HepG2 (cell line): ENCODE data around the gene TMEM87A.

Source experiments
- CTCF ChIP-seq: sonication (generic); formaldehyde crosslinking; IDR thresholded peaks from 2 replicates; pipeline ENCODE4 v1.5.0; 2020; ENCODE audit warnings: mild to moderate bottlenecking, missing genetic modification reagents, moderate library complexity
- ZNF687 ChIP-seq: sonication (generic); formaldehyde crosslinking; IDR thresholded peaks from 2 replicates; pipeline ENCODE4 v1.5.1; 2020; ENCODE audit warnings: mild to moderate bottlenecking, missing genetic modification reagents, moderate library complexity

DNA sequence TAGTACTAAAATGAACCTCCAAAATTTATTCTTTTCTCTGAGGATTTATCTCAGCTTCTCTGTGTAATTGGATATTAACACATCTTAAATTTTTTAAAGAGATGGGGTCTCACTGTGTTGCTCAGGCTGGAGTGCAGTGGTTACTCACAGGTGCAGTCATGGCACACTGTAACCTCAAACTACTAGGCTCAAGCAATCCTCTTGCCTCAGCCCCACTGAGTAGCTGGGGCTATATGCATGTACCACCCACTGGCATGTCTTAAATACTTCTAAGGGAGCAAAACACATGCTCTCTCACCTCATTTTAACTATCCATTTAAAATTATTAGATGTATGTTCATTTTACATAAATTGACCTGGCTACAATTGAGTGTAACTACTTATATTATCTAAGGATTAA, 11.3 kb upstream of the TMEM87A start:
- TF ChIP-seq CTCF (no peak), ZNF687 (CRISPR knock-in tag) (no peak)
